HG03378 (cell line): ENCODE results near the gene CTSE.
A peak's percentile ranks its signal among the peaks of the same experiment; 100 is the strongest.
"Not testable (repeated sequence)": the region's sequence is repeated elsewhere in the genome, so short reads cannot be mapped to it uniquely, and the experiment has no call there.

Experiments
- ATAC-seq: cut with Tn5 transposase; IDR thresholded peaks from one replicate; pipeline ENCODE4 v1.9.1; 2021; ENCODE audit warnings: mild to moderate bottlenecking, moderate library complexity; ENCODE audit not compliant: unreplicated experiment

CTSE gene

DNA sequence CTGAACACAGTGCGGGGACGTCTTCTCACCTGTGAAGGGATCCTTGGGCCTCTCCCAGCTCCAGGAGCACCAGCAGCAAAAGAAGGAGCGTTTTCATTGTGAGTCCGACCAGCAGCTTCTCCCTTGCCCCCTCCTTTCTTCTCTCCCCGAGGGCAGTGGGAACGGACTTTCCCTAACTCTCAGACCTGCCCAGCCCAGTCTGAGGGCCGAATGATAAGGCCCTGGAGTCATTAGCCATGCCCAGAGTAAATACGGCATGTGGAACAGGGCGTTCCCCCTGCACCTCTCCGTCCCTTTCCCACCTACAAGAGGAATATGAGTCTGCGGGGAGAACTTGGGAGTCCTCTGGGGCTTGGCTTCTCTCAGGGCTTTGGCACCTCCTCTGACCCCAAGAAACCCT, at the start of gene CTSE:
Gene CTSE (minus strand): TSS at position 201 of the 400 bp plus-strand sequence. CDS start 104 bp downstream, at position 97.
- ATAC-seq, result no peak

DNA sequence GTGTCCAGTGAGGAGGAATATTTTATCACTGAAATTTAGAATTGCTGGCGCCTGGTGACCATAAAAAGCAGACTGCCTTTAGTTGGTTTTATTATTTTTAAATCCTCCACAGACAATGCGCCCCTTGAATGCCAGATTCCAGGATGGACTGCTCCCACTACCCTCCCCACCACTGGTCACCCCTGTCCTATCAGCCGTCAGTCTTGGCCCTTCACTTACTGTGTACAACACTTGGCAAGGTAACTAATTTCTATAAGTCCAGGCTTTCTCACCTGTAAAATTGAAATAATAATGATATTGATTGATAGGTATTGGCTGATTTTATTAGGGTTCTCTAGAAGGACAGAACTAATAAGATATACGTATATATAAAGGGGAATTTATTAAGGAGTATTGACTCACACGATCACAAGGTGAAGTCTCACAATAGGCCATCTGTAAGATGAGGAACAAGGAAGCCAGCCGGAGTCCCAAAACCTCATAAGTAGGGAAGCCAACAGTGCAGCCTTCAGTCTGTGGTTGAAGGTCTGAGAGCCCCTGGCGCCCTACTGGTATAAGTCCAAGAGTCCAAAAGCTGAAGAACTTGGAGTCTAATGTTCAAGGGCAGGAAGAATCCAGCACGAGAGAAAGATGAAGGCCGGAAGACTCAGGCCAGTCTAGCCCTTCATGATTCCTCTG, 47.1 kb upstream of the CTSE start:
- no peak for ATAC-seq

GRCh38 chr1:206068314-206068713, 44.6 kb upstream of the CTSE start:
- ATAC-seq, result no peak

DNA sequence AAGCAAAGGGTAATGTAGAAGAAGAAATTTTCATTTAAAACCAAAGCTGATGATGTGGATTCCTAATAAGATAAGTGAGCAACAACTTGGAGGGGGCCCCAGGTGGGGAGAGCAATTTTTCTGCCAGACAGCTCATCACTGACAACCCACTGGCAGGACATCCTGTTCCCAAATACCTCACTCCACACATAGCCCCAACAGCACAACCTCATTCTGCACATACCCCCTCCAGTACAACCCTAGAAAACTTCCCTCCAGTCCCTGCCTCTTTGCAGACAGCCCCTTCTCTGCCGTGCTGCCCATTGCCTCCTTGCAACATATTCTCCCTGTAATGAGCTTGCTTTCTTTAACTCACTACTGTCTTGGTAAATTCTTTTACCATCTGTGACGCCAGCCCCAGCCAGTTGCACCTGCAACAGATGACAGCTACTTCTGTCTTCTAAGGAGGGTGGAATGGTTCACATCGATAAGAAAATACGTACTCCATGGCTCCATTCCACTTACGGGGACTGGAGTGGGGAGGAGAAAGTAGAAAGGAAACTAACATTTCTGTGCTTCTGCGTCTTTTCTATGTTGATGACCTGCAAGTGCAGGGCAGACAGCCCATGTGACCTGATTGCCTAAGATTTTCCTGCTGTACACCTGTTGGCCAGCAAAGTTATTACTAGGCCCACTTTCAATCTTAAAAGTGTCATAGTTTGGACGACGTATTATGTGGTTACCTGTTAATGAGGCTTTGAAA, 44.0 kb upstream of the CTSE start:
- no peak for ATAC-seq

DNA sequence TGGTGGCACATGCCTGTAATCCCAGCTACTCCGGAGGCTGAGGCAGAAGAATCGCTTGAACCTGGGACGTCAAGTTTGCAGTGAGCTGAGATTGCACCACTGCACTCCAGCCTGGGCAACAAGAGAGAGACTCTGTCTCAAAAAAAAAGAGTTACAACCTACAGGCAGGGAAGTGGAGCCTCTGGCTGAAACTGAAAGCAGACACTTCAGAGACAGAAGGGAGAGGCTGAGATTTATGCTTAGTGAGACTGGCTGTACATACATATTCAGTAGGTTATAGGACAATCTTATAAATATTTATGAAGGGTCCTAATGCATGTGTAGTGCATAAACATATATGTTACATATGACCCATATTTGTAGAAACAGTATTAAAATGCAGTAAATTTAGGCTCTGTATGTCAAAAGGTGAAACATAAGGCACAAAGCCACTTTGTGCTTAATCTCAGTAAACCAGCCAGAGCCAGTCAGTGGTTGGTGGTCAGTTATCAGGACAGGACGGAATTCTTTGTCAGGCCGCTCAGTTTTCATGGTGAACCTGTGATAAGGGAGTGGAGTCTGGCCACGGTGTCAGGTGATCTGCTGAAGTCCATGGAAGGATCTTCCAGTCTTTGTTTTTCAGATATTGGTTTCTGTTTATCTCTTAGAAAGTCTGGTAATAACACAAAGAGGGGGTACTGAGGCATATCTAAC, 42.9 kb upstream of the CTSE start:
- ATAC-seq, result peak; percentile 94

DNA sequence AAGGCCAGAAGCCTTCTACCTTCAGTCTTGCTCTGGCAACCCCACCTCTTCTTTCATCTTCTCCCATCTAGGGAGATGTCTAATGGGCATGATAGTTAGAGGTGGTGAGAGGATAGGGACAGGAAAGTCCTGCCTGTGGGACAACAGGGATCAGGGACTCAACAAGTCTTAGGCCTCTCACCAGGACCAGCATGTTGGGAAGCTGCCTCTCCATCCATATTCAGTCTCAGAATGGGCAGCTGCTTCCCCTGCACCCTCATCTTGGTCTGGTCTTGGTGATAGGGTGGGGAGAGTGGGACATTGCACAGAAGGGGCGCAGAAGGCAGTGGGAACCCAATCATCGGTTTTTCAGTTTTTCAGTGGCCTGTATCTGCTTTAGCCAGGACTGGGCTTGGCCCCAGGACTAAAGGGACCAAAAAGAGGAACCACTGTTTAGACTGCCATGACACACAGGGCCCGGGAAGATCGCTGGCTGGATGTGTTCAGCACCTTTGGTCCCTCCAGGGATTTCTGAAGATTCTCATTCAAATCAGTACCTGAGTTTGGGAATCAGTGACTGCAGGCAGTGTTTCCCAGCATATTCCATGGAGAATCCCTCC, 42.0 kb upstream of the CTSE start:
- ATAC-seq, result no peak

GRCh38 chr1:206064501-206064900, 40.8 kb upstream of the CTSE start:
- not testable (repeated sequence) for ATAC-seq

DNA sequence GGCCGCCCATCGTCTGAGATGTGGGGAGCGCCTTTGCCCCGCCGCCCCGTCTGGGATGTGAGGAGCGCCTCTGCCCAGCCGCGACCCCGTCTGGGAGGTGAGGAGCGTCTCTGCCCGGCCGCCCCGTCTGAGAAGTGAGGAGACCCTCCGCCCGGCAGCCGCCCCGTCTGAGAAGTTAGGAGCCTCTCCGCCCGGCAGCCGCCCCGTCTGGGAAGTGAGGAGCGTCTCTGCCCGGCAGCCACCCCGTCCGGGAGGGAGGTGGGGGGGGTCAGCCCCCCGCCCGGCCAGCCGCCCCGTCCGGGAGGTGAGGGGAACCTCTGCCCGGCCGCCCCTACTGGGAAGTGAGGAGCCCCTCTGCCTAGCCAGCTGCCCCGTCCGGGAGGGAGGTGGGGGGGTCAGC, 40.3 kb upstream of the CTSE start:
- ATAC-seq, result not testable (repeated sequence)

GRCh38 chr1:206062464-206062863, 38.8 kb upstream of the CTSE start:
- no peak for ATAC-seq

- no peak for ATAC-seq
Observed at GRCh38 chr1:206060844-206061243, 37.1 kb upstream of the CTSE start.

- no peak for ATAC-seq
Observed at GRCh38 chr1:206059355-206059915, 35.7 kb upstream of the CTSE start.

DNA sequence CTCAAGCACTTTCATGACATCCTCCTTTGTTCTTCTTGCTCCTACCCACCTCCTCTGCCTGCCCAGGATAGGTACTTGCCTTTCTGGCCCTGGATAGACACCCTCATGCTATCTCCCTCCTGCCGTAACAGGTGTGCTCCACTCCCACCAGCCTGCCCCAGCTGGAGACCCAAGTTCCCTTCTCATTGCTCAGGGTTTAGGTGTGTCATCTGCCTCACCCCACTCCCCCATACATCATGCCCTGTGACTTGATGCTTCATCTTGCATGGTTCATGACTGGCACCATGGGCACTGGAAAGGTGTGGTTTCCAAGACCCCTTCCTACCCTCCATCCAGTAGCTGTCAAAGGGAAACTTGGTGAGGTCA, 35.2 kb upstream of the CTSE start:
- ATAC-seq, result no peak

GRCh38 chr1:206058289-206058926, 34.7 kb upstream of the CTSE start:
- not testable (repeated sequence) for ATAC-seq

DNA sequence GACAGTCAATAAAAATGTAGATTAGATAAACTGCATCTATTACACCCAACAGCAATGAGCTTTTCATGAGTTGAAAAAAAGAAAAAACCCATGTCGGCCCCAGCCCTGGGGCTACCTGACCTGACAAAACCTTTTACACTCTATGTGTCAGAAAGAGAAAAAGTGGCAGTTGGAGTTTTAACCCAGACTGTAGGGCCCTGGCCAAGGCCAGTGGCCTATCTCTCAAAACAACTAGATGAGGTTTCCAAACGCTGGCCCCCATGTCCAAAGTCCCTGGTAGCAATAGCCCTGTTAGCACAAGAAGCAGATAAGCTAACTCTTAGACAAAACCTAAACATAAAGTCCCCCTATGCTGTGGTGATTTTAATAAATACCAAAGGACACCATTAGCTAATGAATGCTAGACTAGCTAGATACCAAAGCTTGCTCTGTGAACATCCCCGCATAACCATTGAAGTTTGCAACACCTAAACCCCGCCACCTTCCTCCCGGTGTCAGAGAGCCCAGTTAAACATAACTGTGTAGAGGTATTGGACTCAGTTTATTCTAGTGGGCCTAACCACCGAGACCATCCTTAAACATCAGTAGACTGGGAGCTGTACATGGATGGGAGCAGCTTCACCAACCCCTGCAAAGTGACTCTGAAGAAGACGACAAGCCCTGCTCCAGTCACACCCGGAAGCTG, 32.1 kb upstream of the CTSE start:
- not testable (repeated sequence) for ATAC-seq

DNA sequence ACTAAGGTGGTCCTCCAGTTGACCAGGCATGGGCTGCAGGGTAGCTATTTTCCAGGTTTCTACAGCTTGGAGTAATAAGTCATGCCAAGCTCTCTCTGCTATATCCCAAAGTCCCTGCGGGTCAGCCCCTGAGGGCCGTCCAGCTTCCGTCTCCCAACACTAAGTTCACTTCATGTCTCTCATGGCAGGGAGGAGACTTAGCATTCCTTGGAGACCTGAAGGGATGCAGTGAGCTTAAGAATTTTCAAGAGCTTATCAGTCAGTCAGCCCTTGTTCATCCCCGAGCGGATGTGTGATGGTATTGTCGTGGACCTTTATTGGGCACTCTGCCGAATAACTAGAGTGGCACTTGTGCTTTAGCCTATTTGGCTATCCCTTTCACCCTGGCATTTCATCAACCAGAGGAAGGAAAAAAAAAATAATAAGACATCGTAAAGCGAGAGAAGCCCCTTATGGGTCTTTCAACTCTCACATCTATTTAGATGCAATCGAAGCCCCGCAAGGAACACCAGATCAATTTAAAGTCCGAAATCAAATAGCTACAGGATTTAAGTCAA, 31.5 kb upstream of the CTSE start:
- not testable (repeated sequence) for ATAC-seq

GRCh38 chr1:206053616-206054015, 29.9 kb upstream of the CTSE start:
- not testable (repeated sequence) for ATAC-seq

GRCh38 chr1:206052919-206053610, 29.4 kb upstream of the CTSE start, which contains the start of gene RHEX:
RHEX (plus strand) TSS chr1:206053173; CDS start chr1:206097829, 44,656 bp downstream.
- not testable (repeated sequence) for ATAC-seq

- not testable (repeated sequence) for ATAC-seq
Observed at GRCh38 chr1:206052231-206052865, 28.7 kb upstream of the CTSE start.
